Activated T-helper 1 cell treated with Interleukin-2 at 50 U/mL for 16 hours (primary cell): ENCODE measurements around the gene PPP2R5C.

Experiments
- DNase-seq: peaks from one replicate; pipeline ENCODE4 v3.0.0-alpha.2; 2020; ENCODE audit warnings: low read depth

The PPP2R5C gene

GRCh38 chr14:101814934-101815333 lies 53.4 kb downstream of the PPP2R5C start:
- no peak for DNase-seq

- DNase-seq: no peak
Observed at GRCh38 chr14:101815994-101816393, 54.5 kb downstream of the PPP2R5C start.

- no peak for DNase-seq
Observed at GRCh38 chr14:101817501-101818001, 56.0 kb downstream of the PPP2R5C start.

DNA sequence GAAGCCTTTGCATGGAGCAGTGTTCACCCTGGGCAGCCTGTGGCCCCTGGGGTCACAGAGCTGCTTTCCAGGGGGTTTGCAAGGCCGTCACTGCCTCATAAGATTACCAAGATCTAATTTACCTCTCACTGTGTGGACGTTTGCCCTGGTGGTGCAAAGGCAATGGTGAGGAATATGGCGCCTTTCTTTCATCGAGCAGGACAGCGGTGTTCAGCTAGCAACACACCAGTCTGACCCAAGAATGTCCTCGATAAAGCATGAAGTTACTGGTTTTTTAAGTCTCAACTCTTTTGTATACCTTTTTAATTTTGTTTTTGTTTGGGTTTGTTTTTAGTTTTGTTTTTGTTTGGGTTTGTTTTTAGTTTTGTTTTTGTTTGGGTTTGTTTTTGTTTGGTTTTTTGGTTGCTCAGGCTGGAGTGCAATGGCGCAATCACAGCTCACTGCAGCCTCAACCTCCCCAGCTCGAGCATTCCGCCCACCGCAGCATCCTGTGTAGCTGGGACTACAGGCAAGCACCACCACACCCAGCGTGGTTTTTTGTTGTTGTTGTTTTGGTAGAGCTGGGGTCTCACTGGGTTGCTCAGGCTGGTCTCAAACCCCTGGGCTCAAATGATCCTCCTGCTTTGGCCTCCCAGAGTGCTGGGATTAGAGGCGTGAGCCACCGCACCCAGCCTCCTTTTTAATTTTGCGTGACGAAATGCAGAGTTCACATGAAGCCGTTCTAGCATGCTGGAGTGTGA lies 57.9 kb downstream of the PPP2R5C start:
- peak; percentile 69 for DNase-seq

DNA sequence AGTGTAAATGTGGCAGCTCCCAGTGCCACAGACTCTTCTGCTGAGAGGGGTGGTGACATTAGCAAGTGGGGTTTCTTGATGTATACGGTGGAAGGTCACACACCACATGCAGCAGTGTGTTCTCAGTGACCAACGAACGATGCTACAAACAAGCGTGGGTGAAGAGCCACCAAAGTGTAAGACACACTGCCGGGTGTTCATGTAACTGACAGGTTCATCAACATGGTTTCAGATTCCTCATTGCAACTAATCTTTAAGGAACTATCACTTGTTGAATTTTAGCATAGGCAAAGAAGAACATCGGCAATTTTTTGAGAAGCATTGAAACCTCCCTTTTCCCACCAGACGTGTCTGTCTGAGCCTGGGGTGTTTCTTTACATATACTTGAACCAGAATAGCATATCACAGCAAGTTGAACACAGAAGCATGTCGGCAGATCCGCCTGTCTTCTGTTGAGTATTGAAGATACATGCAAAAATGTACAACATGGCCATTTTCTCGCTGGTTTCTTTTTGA lies 58.8 kb downstream of the PPP2R5C start:
- no peak for DNase-seq

GRCh38 chr14:101821528-101821927 lies 60.0 kb downstream of the PPP2R5C start:
- no peak for DNase-seq

DNA sequence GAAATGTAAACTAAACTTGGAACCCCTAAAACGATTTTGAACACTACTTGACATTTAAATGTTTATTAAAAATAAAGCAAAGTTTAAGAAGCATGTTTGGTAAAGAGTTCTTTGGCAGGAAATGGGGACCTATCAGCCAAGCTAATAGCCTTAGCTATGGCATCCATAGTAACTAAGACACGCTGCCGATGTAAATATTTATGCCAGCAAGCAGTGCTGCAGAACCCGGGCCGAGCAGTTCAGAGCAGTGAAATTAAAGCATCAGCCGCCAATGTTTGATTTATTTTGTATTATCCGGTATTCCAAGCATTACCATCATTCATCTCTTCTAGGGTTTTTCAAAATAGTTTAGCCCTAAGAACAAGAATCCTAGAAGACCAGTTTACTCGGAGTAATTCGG lies 61.6 kb downstream of the PPP2R5C start:
- no peak for DNase-seq

GRCh38 chr14:101823511-101824120 lies 62.1 kb downstream of the PPP2R5C start:
- DNase-seq: peak; percentile 55

- DNase-seq: no peak
Observed at GRCh38 chr14:101824339-101824727, 62.8 kb downstream of the PPP2R5C start.

DNA sequence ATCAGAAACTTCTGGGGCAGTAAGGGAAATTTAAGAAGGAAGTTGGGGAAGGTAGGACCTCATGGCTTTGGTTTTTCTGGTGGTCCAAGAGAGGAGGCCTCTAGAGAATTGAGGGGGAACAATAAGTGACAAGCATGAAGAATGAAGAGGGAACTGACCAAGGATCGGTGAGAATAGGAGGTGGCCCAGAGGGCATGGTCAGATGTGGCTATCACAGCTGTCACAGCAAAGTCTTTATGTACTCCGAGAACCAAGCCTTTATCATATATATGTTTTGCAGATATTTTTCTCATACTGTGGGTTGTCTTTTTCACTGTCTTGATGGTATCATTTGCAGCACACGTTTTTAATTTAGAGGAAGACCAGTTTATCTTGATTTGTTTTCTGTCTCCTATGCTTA lies 64.3 kb downstream of the PPP2R5C start:
- DNase-seq: no peak

GRCh38 chr14:101826351-101826750 lies 64.8 kb downstream of the PPP2R5C start:
- no peak for DNase-seq

DNA sequence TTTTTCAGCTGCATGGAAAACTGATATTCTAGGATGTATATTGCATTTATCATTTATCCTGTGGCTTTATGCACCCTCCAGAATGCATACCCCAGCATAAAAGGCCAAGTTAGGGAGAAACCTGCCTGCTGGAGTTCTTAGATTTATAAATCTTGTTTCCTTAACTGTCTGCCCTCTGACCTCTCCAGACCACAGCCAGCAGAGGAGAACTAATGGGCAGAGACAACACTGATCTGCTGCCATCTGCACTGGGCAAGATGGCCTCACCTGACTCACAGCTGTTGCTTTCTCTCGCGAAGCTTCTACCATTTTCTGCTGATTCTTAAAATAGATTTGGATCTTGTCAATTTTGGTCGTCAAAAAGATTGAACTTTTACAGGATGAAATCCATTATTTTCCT lies 65.8 kb downstream of the PPP2R5C start:
- no peak for DNase-seq

DNA sequence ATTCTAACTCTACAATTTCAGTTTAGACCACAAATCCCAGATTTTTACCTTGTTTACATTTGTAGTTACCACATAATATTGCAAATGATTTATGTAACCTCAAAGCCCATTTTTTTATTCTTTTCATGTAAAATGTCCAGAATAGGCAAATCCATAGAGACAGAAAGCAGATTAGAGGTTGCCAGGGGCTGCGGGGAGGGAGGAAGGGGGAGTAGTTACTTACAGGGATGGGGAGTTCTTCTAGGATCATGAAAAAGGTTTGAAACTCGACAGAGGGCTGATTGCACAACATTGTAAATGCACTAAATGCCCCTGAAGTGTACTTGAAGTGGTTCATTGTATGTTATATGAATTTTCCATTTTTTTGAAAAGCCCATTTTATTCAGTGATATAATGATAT lies 66.5 kb downstream of the PPP2R5C start:
- DNase-seq: no peak

GRCh38 chr14:101830271-101830670 lies 68.8 kb downstream of the PPP2R5C start:
- DNase-seq: no peak

GRCh38 chr14:101833045-101833444 lies 71.5 kb downstream of the PPP2R5C start:
- no peak for DNase-seq

DNA sequence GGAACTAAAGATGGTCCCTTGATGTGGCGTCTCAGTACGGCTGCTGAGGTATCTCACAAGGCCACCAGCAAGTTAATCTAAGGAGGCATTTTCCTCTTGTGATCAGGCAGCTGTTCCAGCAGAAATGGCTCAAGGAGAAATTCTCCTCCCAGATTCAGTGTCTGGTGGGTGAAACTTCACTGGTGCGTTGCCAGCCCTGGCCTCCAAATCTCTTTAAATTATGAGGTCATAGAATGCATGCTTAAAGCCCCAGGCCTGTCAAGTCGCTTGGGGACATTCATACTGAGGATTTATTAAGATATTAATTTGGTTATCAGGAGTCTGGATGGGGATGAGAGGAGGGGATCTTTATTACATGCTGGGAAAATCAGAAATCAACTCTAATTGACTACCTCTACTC lies 72.9 kb downstream of the PPP2R5C start:
- DNase-seq: no peak

DNA sequence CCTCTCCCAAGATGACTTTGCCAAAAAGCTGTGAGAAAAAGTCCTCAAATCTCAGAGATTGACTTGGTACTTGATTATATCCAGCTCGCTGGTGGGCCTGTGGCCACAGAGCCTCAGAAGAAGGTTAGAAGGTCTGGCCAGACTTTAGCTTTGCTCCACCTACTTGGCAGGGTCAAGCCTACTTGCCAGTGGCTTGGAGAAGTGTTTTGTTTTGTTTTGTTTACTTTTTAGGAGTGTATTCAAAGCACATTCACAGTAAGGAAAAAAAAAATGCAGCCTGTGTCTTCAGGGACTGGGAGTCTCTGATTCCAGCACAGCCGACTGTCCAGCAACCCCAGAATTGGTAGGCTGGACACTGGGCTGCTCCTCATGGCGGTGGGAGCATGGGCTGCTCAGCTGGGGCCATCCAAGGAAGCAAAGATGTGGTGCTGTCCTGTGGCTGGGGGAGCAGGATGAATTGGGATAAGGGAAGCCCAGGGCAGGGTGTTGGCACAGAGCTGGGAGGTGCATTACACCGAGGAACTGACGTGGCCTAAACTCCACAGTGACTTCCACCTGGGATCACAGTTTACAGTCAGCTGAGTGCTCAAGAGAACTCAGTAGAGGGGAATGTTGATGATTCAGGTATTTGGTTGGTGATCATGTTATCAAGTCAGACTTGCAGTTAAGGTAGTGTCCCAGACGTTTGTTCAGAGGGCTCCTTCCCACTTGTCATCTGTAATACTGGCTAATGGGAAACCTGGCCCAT lies 73.5 kb downstream of the PPP2R5C start:
- no peak for DNase-seq

DNA sequence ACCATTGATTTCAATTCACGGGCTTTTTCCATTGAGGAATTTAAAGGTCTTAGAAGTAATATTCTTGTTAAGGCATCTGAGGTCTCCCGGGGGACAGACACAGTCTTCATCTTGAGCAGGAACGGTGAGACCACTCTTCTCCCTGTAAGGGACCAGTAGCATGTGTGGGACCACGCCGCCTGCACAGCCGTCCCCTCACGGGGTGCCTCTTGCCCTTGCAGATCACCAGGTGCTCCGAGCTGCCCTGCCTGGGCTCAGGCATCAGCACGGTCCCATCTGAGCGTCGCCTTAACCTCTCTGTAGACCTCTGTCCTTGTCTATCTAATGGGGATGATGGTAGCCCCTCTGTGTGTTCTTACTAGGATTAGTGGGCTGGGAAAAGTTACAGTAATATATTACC lies 74.1 kb downstream of the PPP2R5C start:
- DNase-seq: no peak

GRCh38 chr14:101836135-101836534 lies 74.6 kb downstream of the PPP2R5C start:
- no peak for DNase-seq

DNA sequence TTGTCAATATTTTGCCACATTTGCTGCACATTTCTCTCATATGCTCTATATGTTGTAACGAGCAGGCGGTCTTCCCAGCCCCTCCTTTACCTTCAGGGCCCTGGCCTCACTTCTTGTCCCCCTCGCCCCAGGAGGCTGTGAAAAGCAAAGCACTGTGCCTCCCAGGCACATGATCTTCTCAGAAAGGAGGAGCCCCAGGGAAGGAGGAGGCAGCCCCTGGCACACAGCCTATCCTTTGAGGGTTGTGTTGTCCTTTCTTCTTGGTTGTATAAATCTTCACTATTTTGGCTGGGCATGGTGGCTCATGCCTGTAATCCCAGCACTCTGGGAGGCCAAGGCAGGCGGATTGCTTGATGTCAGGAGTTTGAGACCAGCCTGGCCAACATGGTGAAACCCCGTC lies 77.0 kb downstream of the PPP2R5C start:
- DNase-seq: no peak

- DNase-seq: no peak
Observed at GRCh38 chr14:101839236-101839635, 77.7 kb downstream of the PPP2R5C start.

DNA sequence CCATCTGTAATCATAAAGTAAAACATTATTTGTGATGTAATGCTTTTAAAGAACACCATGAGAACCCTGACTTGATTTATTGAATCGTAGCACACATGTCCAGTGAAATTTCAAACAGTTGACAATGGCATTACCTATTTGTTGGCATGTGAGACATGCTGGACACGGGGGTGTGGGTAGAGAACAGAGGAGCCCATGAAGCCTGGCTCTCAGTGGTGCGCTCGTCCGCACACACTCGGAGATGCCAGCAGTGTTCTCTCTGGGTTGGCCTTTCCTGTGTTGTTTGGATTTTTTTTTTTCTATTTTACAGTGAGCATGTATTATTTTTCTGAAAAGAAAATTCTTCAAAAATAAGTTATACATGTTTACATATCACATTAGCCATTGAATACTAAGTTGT lies 78.2 kb downstream of the PPP2R5C start:
- no peak for DNase-seq
